GM12878 (cell line): Measurements from ENCODE around the gene NUP85. TPM values are rescaled to one million over a fixed set of nuclear protein-coding genes. Genes with fewer than 3 reads are reported as not detected.

Experiments used
- ATAC-seq: fragments of 200-7000 bp; cut with Tn5 transposase; 3 replicates; pipeline ENCODE4 v1.9.1; 2020; ENCODE audit warnings: mild to moderate bottlenecking, moderate library complexity
- BruUV-seq: library from RNA; stranded (reverse); fragments of 400-500 nt; replicated peaks from 2 replicates; lab custom pipeline; 2021; lab: Mats Ljungman, UMichigan
- CTCF ChIA-PET: fragments of 300-600 bp; sonication (Branson Sonifier 250); formaldehyde crosslinking; extraction: SDS; loops from one replicate; lab custom pipeline; 2021; ENCODE audit warnings: inconsistent platforms; lab: Yijun Ruan, JAX
- POLR2A ChIA-PET: fragments of 350-600 bp; formaldehyde crosslinking; extraction: SDS; loops from one replicate; lab custom pipeline; 2021; ENCODE audit warnings: inconsistent platforms; lab: Charles Lee
- RAD21 ChIA-PET: fragments of 300-600 bp; sonication (Branson Sonifier 250); formaldehyde crosslinking; loops from one replicate; lab custom pipeline; 2023; ENCODE audit warnings: antibody characterized with exemption; ENCODE audit not compliant: unreplicated experiment; lab: Charles Lee
- SMC1A ChIA-PET: fragments of 300-600 bp; sonication (Branson Sonifier 250); formaldehyde crosslinking; loops from one replicate; lab custom pipeline; 2023; ENCODE audit not compliant: unreplicated experiment, uncharacterized antibody; lab: Charles Lee
- DNase-seq: peaks from one replicate; pipeline ENCODE4 v3.0.0-alpha.2; 2011; ENCODE audit warnings: low read depth, low spot score
- FAIRE-seq: peaks from 3 replicates; lab custom pipeline; 2011; peaks lifted over from hg19 to GRCh38; lab: Jason Lieb, UNC
- H2AFZ ChIP-seq: 2 replicates; pipeline ENCODE4 v1.6.0; 2011; ENCODE audit warnings: low read depth, low read length, control low read depth; ENCODE audit not compliant: control insufficient read depth
- H3K27ac ChIP-seq: 2 replicates; pipeline ENCODE4 v1.5.1; 2011; ENCODE audit warnings: control low read depth; ENCODE audit not compliant: control insufficient read depth, insufficient read depth
- H3K27me3 ChIP-seq, 2 experiments: replicated peaks in 1 of 2; 2 replicates each; pipeline versions ENCODE4 v1.6.0 to v1.6.1; 2011; ENCODE audit warnings: low read length in 1 of 2; ENCODE audit not compliant: control insufficient read depth in 2 of 2, insufficient read depth in 2 of 2
- H3K36me3 ChIP-seq, 2 experiments: 2 replicates each; pipeline ENCODE4 v1.5.1; 2011; ENCODE audit warnings: low read length in 1 of 2; ENCODE audit not compliant: control insufficient read depth in 2 of 2, insufficient read depth in 2 of 2
- H3K4me1 ChIP-seq: 2 replicates; pipeline ENCODE4 v1.6.1; 2011; ENCODE audit warnings: mild to moderate bottlenecking, low read length, moderate library complexity, mixed read lengths; ENCODE audit not compliant: control insufficient read depth, insufficient read depth
- H3K4me2 ChIP-seq: 2 replicates; pipeline ENCODE4 v1.6.0; 2011; ENCODE audit warnings: control low read depth; ENCODE audit not compliant: control insufficient read depth, insufficient read depth
- H3K4me3 ChIP-seq: fragments of 200-600 bp; sonication (generic); 2 replicates; pipeline ENCODE4 v1.5.1; 2016
- H3K79me2 ChIP-seq: 2 replicates; pipeline ENCODE4 v1.6.0; 2011; ENCODE audit warnings: low read length; ENCODE audit not compliant: control insufficient read depth, insufficient read depth
- H3K9ac ChIP-seq: 2 replicates; pipeline ENCODE4 v1.8.0; 2011; ENCODE audit warnings: low read length, control low read depth, mixed read lengths; ENCODE audit not compliant: control insufficient read depth, insufficient read depth
- H3K9me3 ChIP-seq: replicated peaks from 3 replicates; pipeline ENCODE4 v1.5.1; 2011; ENCODE audit warnings: mild to moderate bottlenecking, low read length; ENCODE audit not compliant: control insufficient read depth, insufficient read depth
- H4K20me1 ChIP-seq: 2 replicates; pipeline ENCODE4 v1.6.0; 2011; ENCODE audit not compliant: control insufficient read depth, insufficient read depth
- NFYA ChIP-seq: IDR thresholded peaks from 2 replicates; pipeline ENCODE4 v1.6.1; 2011; ENCODE audit warnings: low read depth, mild to moderate bottlenecking, low read length, improper control_type of control experiment, borderline replicate concordance
- SREBF2 ChIP-seq: IDR thresholded peaks from 2 replicates; pipeline ENCODE4 v1.6.1; 2012; ENCODE audit warnings: mild to moderate bottlenecking, low read length
- TBL1XR1 ChIP-seq: IDR thresholded peaks from 2 replicates; pipeline ENCODE4 v1.6.1; 2012; ENCODE audit warnings: low read depth, low read length, improper control_type of control experiment
- ZNF592 ChIP-seq: fragments of 450-650 bp; IDR thresholded peaks from 2 replicates; pipeline ENCODE4 v1.6.1; 2017; ENCODE audit warnings: mild to moderate bottlenecking, moderate library complexity
- ZNF622 ChIP-seq: fragments of 450-650 bp; IDR thresholded peaks from 2 replicates; pipeline ENCODE4 v1.6.1; 2017; ENCODE audit warnings: mild to moderate bottlenecking, inconsistent platforms
- WGBS: methylation state at CpG from one replicate; pipeline ENCODE4 v1.1.6; 2016; ENCODE audit warnings: low lambda C conversion rate; ENCODE audit not compliant: insufficient replicate concordance, insufficient coverage; ENCODE audit errors: missing lambda C conversion rate; 5-methylcytosine and 5-hydroxymethylcytosine counted together
- in situ Hi-C: fragments of 300-500 bp; cut with MboI; formaldehyde crosslinking; loops from 9 replicates; pipeline ENCODE4 v1.14.3; 2018; ENCODE audit warnings: mixed read lengths
- intact Hi-C: fragments of 100-400 bp; cut with micrococcal nuclease; formaldehyde crosslinking; loops from one replicate; pipeline ENCODE4 v1.14.2; 2022; ENCODE audit not compliant: unreplicated experiment
- polyA plus RNA-seq, 11 experiments: library from polyadenylated mRNA; depleted of rRNA in 4 of 11; unstranded in 6 of 11; stranded (reverse) in 5 of 11; fragments of >200 nt; fragmentation: Nextera tagmentation in 4 of 11; fragmentation: Illumina TruSeq in 1 of 11; extraction: Ambion mirVana in 4 of 11; extraction: Trizol in 1 of 11; gene quantifications; 1 replicate in 1 of 11; 2 replicates in 10 of 11; pipeline versions ENCODE4 v1.2.1 to v1.2.3, GENCODE V29; 2011 to 2016; ENCODE audit warnings: inconsistent platforms in 2 of 11, missing spikeins in 2 of 11, low read depth in 1 of 11
- total RNA-seq, 4 experiments: library from RNA; depleted of rRNA in 3 of 4; stranded (reverse); fragments of >200 nt in 3 of 4; fragmentation: Illumina TruSeq in 1 of 4; extraction: Trizol in 1 of 4; gene quantifications; 2 replicates each; pipeline versions ENCODE4 v1.2.1 to v1.2.3, GENCODE V29; 2013 to 2021
- TF ChIP-seq, protein P1 (sequence below): IDR thresholded peaks from 2 replicates; pipeline ENCODE4 v1.6.1; 2012; ENCODE audit warnings: mild to moderate bottlenecking, low read depth, low read length

NUP85 gene
- total and polyA plus RNA-seq, 10 of the 15 experiments (the other 5 are each of a cell fraction or from before 2014, with no cell fraction given) = 54.0 to 135 (median 95.4) TPM

DNA sequence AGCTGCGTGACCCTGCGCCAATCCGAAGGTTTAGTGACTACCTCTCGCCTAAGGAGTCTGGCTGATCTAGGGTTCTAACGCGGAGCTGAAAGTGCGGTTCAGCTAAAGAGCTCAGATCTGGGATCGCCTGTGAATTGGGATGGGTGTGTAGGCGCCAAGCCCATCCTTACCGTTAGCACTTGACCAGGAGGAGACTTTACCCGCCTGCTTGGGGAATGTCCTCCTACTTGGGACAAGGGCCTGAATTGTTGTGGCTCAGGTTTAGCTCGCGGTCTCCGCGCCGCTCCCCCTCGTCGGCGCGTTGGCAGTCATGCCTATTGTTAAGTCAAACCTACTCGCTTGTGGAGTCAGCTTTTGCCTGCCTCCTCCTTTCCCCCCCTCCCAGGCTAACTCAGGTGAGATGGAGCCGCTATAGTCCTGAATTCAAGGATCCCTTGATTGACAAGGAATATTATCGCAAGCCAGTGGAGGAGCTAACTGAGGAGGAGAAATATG lies 56.7 kb downstream of the NUP85 start:
- Histone ChIP-seq H3K9me3 (no peaks in the 10 kb centered on the region), H4K20me1 (no peaks in the 10 kb centered on the region), H3K9ac (peak overlapping the region; percentile 100), H3K4me1 (peaks cover 9% of the 10 kb centered on the region), H3K27ac (peak overlapping the region; percentile 99), H3K4me2 (peak overlapping the region; percentile 95), H3K79me2 (peaks cover 53% of the 10 kb centered on the region), H2AFZ (peak overlapping the region; percentile 97), H3K27me3 (no peaks in the 10 kb centered on the region), H3K36me3 (peaks cover 7 to 13% of the 10 kb centered on the region in 2 experiments), H3K4me3 (peak overlapping the region; percentile 86)
- in situ Hi-C loops (no loop called here), intact Hi-C loops (loop anchor here (10.0 kb wide), 1 partner anchor 253 kb away; the partner anchor contains the start of genes CASKIN2 and TSEN54)
- TSS peak; percentile 70 for BruUV-seq
- FAIRE-seq = no peak
- ChIA-PET RAD21 (interaction anchor here (0.9 to 3.5 kb wide), 8 partner anchors 9 to 301 kb away, joined by 3 to 43 read pairs (median 4); partner anchors contain the start of genes GRB2, MIF4GD and SLC25A19), CTCF (interaction anchor here (0.6 to 4.8 kb wide), 16 partner anchors 9 to 372 kb away, joined by 3 to 58 read pairs (median 5); partner anchors contain the start of genes GRB2, LLGL2, MIF4GD and SLC25A19), POLR2A (interaction anchor here (0.5 to 4.8 kb wide), 13 partner anchors 9 to 153 kb away, joined by 3 to 81 read pairs (median 4); partner anchors contain the start of genes ARMC7, MIF4GD and SLC25A19), SMC1A (interaction anchor here (0.9 to 5.0 kb wide), 14 partner anchors 8 to 150 kb away, joined by 3 to 62 read pairs (median 4); partner anchors contain the start of genes GRB2, MIF4GD, NUP85 and SLC25A19)
- WGBS = 1% methylated on average over 21 of the region's 23 CpGs
- ATAC-seq = peak; percentile 39
- TF ChIP-seq NFYA (no peak), SREBF2 (no peak), ZNF622 (no peak), TBL1XR1 (no peak), ZNF592 (no peak)
- TF ChIP-seq, protein P1, sequence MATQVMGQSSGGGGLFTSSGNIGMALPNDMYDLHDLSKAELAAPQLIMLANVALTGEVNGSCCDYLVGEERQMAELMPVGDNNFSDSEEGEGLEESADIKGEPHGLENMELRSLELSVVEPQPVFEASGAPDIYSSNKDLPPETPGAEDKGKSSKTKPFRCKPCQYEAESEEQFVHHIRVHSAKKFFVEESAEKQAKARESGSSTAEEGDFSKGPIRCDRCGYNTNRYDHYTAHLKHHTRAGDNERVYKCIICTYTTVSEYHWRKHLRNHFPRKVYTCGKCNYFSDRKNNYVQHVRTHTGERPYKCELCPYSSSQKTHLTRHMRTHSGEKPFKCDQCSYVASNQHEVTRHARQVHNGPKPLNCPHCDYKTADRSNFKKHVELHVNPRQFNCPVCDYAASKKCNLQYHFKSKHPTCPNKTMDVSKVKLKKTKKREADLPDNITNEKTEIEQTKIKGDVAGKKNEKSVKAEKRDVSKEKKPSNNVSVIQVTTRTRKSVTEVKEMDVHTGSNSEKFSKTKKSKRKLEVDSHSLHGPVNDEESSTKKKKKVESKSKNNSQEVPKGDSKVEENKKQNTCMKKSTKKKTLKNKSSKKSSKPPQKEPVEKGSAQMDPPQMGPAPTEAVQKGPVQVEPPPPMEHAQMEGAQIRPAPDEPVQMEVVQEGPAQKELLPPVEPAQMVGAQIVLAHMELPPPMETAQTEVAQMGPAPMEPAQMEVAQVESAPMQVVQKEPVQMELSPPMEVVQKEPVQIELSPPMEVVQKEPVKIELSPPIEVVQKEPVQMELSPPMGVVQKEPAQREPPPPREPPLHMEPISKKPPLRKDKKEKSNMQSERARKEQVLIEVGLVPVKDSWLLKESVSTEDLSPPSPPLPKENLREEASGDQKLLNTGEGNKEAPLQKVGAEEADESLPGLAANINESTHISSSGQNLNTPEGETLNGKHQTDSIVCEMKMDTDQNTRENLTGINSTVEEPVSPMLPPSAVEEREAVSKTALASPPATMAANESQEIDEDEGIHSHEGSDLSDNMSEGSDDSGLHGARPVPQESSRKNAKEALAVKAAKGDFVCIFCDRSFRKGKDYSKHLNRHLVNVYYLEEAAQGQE = no peak
- DNase-seq = no peak
